Effector CD8-positive, alpha-beta T cell (primary cell): ENCODE results near the gene HSD11B2.

Experiments used
- DNase-seq: peaks from one replicate; lab custom pipeline; 2025; lab: John Stamatoyannopoulos, UW

The HSD11B2 gene

GRCh38 chr16:67435758-67436164 lies 4.8 kb downstream of the HSD11B2 start:
- DNase-seq = no peak

- no peak for DNase-seq
Measured at GRCh38 chr16:67436640-67437193, 5.8 kb downstream of the HSD11B2 start.

- DNase-seq = no peak
Measured at GRCh38 chr16:67437513-67437912, 6.6 kb downstream of the HSD11B2 start.

DNA sequence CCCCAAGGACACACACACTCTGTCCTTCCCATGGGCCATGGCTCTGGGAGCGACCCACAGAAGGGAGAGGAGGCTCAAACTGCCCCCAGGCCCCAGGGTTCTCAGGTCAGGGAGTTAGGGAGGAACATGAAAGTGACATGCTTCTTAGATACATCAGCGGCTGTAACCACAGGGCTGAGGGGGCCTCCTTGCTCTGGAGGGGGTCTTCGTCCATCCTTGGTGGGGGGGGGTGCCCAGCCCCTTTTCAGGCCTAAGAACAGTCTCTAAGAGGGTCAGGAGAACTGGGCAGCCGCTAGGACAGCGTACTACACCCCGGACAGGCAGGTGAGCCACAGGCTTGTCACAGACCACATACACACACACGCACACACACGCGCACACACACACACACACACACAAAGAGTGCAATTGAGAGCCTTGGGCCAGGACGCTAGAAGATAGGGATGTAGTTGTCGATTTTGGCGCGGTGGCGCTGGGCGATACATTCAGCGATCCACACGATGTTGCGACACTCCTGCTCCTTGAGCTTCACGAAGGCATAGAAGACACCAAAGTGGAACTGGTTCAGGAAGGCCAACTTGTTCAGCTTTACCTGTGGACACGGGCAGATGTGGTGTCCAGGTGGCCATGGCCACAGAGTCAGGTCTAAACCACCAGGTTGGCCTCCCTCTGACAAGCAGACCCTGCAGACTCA lies 7.3 kb downstream of the HSD11B2 start:
- no peak for DNase-seq

- no peak for DNase-seq
Measured at GRCh38 chr16:67438824-67439393, 8.0 kb downstream of the HSD11B2 start.

GRCh38 chr16:67441271-67441753 lies 10.4 kb downstream of the HSD11B2 start:
- DNase-seq = no peak

GRCh38 chr16:67441907-67442306 lies 11.0 kb downstream of the HSD11B2 start:
- DNase-seq = no peak

DNA sequence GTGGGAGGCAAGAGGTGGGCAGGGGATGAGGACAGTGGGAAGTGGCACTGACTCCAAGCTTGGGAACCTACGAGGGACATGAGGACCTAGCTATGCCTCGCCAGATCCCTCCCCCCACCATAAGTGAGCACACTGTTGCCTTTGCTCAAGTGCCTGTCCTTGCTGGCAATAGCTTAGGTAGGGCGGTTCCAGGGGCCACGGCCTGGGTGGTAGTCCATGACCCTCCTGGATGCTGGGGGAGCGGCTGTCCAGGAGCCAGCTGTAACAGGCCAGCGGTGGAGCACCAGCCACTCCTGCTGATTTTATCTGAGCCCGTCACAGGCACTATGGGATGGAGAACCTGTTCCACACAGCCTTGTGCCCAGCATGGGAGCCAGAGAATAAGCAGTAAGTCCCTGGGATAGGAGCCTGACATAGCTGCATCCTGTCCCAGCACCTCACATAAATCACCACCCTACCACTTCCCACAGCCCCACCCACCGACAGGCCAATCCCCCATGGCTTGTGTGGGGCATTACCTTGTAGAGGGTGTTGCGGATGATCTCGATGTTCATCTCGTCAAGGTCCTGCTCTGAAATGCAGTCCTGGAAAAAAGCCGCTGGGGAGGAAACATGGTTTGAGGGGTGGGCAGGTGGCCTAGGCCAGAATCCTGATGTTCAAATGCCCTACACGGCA lies 11.8 kb downstream of the HSD11B2 start:
- no peak for DNase-seq

DNA sequence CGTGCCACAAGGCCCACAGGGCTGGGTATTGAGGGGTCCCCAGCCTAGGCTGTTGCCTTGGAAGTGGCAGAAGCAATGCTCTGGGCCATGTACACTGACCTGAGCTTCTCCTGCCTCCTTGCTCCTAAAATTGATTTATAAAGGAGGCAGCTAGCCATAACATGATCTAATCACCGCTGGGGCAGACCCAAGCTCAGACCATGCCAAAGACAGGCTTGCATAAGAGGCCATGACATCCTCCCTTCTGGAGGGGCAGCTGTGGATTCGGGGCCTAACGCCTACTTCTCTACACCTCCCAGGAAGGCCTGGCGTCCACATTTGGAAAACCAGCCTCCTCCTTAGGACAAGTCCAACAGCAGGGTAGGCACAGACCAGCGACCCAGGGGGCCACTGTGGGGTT lies 12.3 kb downstream of the HSD11B2 start:
- no peak for DNase-seq

DNA sequence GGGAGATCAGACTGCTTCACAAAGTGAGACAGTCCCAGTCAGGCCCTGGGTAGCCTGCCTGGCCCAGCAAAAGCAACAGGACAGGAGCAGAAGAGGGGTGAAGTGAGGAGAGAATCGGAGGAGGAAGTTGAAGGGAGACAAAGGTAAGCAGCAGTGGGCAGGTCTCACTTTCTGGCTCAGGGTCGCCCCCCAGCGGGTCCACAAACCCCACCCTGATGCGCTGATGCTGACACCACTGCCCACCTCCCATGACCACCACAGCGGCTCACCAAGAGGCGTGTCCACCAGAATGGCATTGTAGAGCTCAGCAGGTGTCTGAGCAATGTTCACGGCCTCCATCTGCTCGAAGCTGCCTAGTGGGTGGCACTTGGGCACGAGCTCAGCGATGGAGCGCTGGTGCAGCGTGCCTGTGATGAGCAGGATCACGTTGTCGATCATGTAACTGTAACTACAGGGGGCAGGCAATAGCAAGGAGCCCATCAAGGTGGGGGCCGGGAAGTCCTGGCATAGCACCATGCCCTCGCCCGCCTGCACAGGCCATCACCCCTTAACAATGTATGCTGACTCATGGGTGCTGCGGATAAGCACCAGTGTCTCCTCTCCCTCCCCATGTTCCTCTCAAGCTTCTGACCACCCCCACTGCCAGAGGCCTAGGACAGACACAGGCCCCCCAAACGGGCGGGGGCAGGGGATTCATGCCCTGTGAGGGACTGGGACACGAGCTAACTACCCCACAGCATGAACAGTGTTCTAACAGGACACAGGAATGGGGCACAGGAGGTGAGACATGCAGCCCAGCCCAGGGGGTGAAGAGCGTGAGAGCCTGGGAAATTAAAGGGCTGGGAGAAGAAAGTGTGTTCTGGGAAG lies 13.6 kb downstream of the HSD11B2 start:
- no peak for DNase-seq

DNA sequence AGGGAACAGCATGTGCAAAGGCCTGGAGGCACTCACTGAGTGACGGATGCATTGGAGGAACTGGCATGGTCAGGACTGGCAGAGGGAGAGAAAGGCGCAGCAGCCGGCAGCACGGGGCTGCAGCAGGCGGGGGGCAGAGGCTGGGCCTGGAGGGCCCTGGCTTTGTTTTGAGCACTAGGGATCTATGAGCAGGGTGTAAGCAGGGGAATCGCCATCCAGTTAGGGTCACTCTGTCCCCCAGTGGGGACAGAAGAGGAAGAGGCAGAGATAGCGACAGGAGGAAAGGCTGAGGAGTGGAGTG lies 14.2 kb downstream of the HSD11B2 start:
- no peak for DNase-seq

GRCh38 chr16:67445441-67445912 lies 14.6 kb downstream of the HSD11B2 start:
- DNase-seq = no peak

DNA sequence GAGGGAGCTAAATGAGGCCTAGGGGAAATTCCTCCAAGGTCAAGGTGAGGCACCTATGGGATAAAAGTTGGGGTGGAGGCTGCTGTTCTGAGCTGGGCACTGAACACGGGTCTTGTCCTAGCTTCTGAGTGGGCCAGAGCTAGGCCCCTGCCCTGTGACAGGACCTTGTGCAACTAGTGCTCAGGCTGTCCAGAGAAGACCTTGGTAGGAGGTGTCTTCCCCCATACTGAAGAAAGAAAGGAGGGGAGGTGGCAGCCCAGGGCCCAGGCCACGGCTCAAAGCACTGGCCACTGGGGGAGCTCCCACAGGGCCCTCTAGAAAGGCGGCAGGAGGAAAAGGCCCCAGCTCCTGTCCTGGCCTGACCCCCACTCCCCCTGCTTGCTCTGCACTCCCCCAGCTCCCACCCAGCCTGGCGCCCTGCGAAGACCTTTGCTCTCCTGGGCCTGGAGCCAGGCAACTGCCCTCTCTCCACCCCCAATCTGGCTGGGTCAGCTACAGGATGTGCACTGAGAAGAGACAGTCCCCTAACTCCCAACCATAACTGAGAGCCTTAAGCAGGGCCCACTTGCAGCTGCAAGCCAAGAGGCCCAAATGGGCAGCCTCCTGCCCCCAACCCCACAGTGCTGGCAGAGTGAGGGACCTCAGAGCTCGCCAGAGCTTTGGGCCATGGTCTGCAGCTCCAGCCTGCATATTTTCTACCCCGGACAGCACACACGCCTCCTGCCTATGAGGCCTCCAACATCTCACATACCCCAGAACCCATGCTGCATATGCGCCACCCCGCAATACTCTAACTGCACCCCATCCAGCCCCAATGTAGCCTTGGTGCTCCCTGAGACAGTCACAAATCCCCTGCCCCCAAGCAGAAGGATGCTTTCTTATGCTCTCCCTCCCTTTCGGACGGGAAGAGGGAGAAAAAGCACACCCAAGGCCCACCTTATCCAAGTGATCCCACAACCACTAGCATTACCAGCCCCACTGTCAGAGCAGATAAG lies 15.3 kb downstream of the HSD11B2 start:
- no peak for DNase-seq

- DNase-seq = no peak
Measured at GRCh38 chr16:67446968-67447507, 16.1 kb downstream of the HSD11B2 start.

GRCh38 chr16:67447508-67448076 lies 16.7 kb downstream of the HSD11B2 start:
- DNase-seq = peak; percentile 12

- no peak for DNase-seq
Measured at GRCh38 chr16:67448580-67448979, 17.7 kb downstream of the HSD11B2 start.

- DNase-seq = no peak
Measured at GRCh38 chr16:67449336-67449735, 18.4 kb downstream of the HSD11B2 start.

GRCh38 chr16:67449739-67450138 lies 18.8 kb downstream of the HSD11B2 start:
- no peak for DNase-seq

DNA sequence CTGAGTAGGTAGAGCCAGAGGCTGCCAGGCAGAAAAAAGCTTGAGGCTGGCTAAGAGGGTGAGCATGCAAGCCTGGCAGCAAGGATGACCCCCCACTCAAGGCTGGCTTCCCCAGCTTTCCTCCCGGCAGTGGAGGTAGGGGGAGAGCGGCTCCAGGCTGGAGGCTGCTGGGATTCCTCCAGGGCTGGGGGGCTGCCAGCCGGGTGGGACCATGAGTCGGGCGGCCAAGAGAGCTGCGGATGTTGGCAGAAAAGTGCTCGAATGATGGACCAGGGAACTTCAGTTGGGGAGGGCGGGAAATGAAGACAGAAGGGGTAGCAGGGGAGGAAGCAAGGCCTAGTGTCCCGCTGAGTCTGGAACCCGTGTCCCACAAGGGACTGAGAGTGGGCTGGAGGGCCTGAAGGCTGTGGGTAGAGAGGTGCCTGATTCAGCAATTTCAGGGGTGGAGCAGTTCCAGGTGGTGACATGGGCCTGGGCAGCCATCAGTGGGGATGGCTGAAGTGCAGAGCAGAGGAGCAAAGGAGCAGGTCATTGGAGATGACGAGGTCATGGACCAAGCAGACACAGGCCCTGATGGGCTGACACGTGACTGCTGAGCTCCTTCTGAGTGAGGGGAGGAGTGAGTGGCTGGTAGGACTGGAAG lies 20.3 kb downstream of the HSD11B2 start:
- DNase-seq = no peak
